K562 treated with DMSO at 1 percent for 48 hours (cell line): ENCODE data around the gene ASPM. TPM values are rescaled to one million over a fixed set of nuclear protein-coding genes. Genes with fewer than 3 reads are reported as not detected.

Source experiments
- total RNA-seq: library from RNA; unstranded; fragments of 300-600 nt; gene quantifications from 2 replicates; pipeline ENCODE4 v1.2.3, GENCODE V29; 2022; ENCODE audit warnings: low replicate concordance; ENCODE audit errors: extremely low read depth

The ASPM gene, protein sequence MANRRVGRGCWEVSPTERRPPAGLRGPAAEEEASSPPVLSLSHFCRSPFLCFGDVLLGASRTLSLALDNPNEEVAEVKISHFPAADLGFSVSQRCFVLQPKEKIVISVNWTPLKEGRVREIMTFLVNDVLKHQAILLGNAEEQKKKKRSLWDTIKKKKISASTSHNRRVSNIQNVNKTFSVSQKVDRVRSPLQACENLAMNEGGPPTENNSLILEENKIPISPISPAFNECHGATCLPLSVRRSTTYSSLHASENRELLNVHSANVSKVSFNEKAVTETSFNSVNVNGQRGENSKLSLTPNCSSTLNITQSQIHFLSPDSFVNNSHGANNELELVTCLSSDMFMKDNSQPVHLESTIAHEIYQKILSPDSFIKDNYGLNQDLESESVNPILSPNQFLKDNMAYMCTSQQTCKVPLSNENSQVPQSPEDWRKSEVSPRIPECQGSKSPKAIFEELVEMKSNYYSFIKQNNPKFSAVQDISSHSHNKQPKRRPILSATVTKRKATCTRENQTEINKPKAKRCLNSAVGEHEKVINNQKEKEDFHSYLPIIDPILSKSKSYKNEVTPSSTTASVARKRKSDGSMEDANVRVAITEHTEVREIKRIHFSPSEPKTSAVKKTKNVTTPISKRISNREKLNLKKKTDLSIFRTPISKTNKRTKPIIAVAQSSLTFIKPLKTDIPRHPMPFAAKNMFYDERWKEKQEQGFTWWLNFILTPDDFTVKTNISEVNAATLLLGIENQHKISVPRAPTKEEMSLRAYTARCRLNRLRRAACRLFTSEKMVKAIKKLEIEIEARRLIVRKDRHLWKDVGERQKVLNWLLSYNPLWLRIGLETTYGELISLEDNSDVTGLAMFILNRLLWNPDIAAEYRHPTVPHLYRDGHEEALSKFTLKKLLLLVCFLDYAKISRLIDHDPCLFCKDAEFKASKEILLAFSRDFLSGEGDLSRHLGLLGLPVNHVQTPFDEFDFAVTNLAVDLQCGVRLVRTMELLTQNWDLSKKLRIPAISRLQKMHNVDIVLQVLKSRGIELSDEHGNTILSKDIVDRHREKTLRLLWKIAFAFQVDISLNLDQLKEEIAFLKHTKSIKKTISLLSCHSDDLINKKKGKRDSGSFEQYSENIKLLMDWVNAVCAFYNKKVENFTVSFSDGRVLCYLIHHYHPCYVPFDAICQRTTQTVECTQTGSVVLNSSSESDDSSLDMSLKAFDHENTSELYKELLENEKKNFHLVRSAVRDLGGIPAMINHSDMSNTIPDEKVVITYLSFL (N-terminal part only)
- not detected in 2 replicates for total RNA-seq

DNA sequence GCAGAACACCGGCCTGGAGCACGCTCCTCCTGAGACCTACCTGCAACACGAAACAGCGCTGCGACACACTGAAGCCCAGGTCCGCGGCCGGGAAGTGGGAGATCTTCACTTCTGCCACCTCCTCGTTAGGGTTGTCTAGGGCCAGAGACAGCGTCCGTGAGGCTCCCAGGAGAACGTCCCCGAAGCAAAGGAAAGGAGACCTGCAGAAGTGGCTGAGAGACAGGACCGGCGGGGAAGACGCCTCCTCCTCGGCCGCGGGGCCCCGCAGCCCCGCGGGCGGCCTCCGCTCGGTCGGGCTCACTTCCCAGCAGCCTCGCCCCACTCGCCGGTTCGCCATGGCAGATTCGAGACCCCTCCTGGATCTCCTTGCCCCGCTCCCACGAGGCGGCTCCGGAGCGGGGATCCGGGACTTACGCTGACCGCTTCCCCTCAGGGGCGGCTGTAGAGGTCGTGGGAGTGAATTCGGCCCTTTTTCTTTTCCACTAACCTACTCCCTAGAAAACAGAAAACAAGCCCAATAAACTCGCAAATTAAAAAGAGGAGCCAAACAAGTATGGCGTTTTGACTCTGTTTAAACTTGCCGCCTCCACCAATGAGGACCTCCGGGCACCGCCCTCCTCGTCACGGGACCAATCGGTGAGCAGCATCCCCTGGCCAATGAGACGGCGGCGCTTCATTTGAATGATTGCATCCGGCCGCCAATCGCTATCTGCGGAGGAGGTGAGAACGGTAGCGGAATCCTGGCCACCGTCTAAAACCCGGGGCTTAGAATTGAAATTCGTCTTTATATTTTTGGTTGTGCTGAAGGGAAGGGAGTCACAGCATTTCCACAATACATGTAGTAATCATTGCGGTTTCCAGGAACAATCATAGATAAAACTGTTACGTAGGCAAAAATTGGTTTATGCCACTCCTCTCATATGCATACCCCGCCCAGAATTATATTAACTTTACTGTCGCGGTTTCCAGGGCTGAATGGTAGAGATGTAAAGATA, at the start of gene ASPM:
ASPM (minus strand) TSS at position 569 of the 995 bp plus-strand sequence; CDS start at position 337, 232 bp downstream.

DNA sequence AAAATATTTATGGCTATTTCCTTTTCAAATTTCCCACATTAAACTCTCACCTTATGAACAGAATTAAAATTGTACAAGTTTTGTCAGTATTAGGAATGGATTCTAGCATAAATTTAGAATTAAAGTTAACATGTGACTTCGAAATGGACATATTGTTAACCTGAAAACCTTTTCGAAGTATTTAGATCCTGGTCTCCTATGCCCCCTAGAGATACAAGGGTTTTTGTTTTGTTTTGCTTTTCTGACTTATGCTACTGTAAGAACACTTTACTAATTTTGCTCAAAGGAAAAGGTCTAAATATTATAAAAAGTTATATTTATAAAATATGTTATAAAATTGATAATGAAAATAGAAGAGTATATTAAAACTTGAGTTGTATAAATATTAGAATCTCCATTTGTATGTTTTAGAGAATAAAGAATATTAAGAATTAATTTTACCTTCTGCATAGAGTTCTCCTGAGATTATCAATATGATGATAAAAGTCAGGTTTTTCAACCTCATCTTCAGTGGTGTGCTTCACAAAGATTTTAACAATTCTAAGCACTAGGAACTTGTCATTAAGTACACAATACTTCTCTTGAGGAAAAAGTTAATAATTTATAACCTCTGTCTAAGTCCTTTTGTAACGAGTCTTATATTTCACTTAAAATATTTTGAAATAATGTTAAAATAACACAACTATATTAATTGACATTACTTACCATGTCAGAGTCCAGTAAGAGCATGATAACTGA, 79.6 kb downstream of the ASPM start, which contains the start of gene F13B:
F13B (minus strand) TSS at position 542 of the 738 bp plus-strand sequence; CDS start at position 505, 37 bp downstream.

Other genes with a start within 250 kb of the ASPM start
- gene CFHR2, start 202.9 kb downstream of the ASPM start, total RNA-seq, result not detected in 2 replicates
- gene CFHR5, start 169.1 kb downstream of the ASPM start, total RNA-seq, result not detected in 2 replicates
- not detected in 2 replicates for gene F13B, start 79.4 kb downstream of the ASPM start, total RNA-seq
- gene ZBTB41, start 54.6 kb upstream of the ASPM start, total RNA-seq, result not detected in 2 replicates
- not detected in 2 replicates for gene CRB1, start 121.6 kb upstream of the ASPM start, total RNA-seq